HEK293 (cell line): ENCODE results near the gene OTOP3.

Experiments used
- CTCF ChIA-PET: fragments of 350-600 bp; formaldehyde crosslinking; extraction: SDS; loops from one replicate; lab custom pipeline; 2021; ENCODE audit warnings: antibody characterized with exemption; lab: Yijun Ruan, JAX
- POLR2A ChIA-PET: fragments of 300-600 bp; formaldehyde crosslinking; extraction: SDS; loops from one replicate; lab custom pipeline; 2020; ENCODE audit warnings: antibody characterized with exemption, inconsistent platforms; lab: Yijun Ruan, JAX
- H3K27ac ChIP-seq: fragments of 200-500 bp; sonication (Bioruptor generic); 2 replicates; pipeline ENCODE4 v1.5.1; 2014; ENCODE audit warnings: low read depth, low read length, control low read depth, inconsistent platforms; ENCODE audit errors: extremely low read depth
- H3K36me3 ChIP-seq, 2 experiments: fragments of 200-500 bp in 1 of 2; sonication (Bioruptor generic) in 1 of 2; 1 replicate in 1 of 2; 2 replicates in 1 of 2; pipeline ENCODE4 v1.5.1; 2014 to 2017; ENCODE audit warnings: inconsistent platforms in 2 of 2, low read length in 2 of 2; ENCODE audit not compliant: control insufficient read depth in 2 of 2, insufficient read depth in 1 of 2
- H3K4me1 ChIP-seq: fragments of 200-500 bp; sonication (Bioruptor generic); 2 replicates; pipeline ENCODE4 v1.5.1; 2014; ENCODE audit warnings: mild to moderate bottlenecking, low read length, inconsistent platforms; ENCODE audit not compliant: control insufficient read depth, insufficient read depth
- H3K4me3 ChIP-seq: 2 replicates; pipeline ENCODE4 v1.5.1; 2011; ENCODE audit warnings: low read depth, mild to moderate bottlenecking, control low read depth, low read length, moderate library complexity
- H3K9me3 ChIP-seq: fragments of 200-500 bp; sonication (Bioruptor generic); 2 replicates; pipeline ENCODE4 v1.5.1; 2014; ENCODE audit warnings: low read depth, low read length, inconsistent platforms; ENCODE audit not compliant: control insufficient read depth, insufficient read depth
- EGR2 ChIP-seq: fragments of 450-650 bp; formaldehyde crosslinking; IDR thresholded peaks from 2 replicates; pipeline ENCODE4 v1.5.1; 2016; ENCODE audit warnings: low read depth, missing biosample characterization, missing genetic modification characterization
- FEZF1 ChIP-seq: fragments of 450-650 bp; formaldehyde crosslinking; IDR thresholded peaks from 2 replicates; pipeline ENCODE4 v1.5.1; 2016; ENCODE audit warnings: missing biosample characterization, missing genetic modification characterization
- GLIS1 ChIP-seq: fragments of 450-650 bp; formaldehyde crosslinking; IDR thresholded peaks from 2 replicates; pipeline ENCODE4 v1.5.1; 2016; ENCODE audit warnings: missing biosample characterization, missing genetic modification characterization
- KLF9 ChIP-seq: fragments of 450-650 bp; formaldehyde crosslinking; IDR thresholded peaks from 2 replicates; pipeline ENCODE4 v1.5.1; 2016; ENCODE audit warnings: missing biosample characterization, missing genetic modification characterization, low read depth
- OSR2 ChIP-seq: fragments of 450-650 bp; formaldehyde crosslinking; IDR thresholded peaks from 2 replicates; pipeline ENCODE4 v1.5.1; 2016; ENCODE audit warnings: missing biosample characterization, missing genetic modification characterization
- ZFHX2 ChIP-seq: fragments of 450-650 bp; formaldehyde crosslinking; conservative IDR thresholded peaks from 2 replicates; pipeline ENCODE4 v1.5.1; 2016; ENCODE audit warnings: missing biosample characterization, missing genetic modification characterization
- ZFP3 ChIP-seq: fragments of 450-650 bp; formaldehyde crosslinking; IDR thresholded peaks from 2 replicates; pipeline ENCODE4 v1.5.1; 2016; ENCODE audit warnings: low read depth, missing biosample characterization, missing genetic modification characterization
- ZIC2 ChIP-seq: fragments of 450-650 bp; formaldehyde crosslinking; IDR thresholded peaks from 2 replicates; pipeline ENCODE4 v1.5.1; 2016; ENCODE audit warnings: missing biosample characterization, missing genetic modification characterization
- ZNF169 ChIP-seq: fragments of 450-650 bp; formaldehyde crosslinking; IDR thresholded peaks from 2 replicates; pipeline ENCODE4 v1.5.1; 2016; ENCODE audit warnings: missing biosample characterization, missing genetic modification characterization
- ZNF292 ChIP-seq: fragments of 450-650 bp; formaldehyde crosslinking; IDR thresholded peaks from 2 replicates; pipeline ENCODE4 v1.5.1; 2016; ENCODE audit warnings: low read depth, missing biosample characterization, missing genetic modification characterization, borderline replicate concordance
- ZNF341 ChIP-seq: fragments of 450-650 bp; formaldehyde crosslinking; IDR thresholded peaks from 2 replicates; pipeline ENCODE4; 2016; ENCODE audit warnings: low read depth, missing biosample characterization, missing genetic modification characterization
- ZNF354C ChIP-seq: fragments of 450-650 bp; formaldehyde crosslinking; IDR thresholded peaks from 2 replicates; pipeline ENCODE4 v1.5.1; 2016; ENCODE audit warnings: missing biosample characterization, missing genetic modification characterization, low read depth, borderline replicate concordance
- ZNF48 ChIP-seq: fragments of 450-650 bp; formaldehyde crosslinking; IDR thresholded peaks from 2 replicates; pipeline ENCODE4 v1.5.1; 2016; ENCODE audit warnings: missing biosample characterization, missing genetic modification characterization
- ZNF600 ChIP-seq: fragments of 450-650 bp; formaldehyde crosslinking; IDR thresholded peaks from 2 replicates; pipeline ENCODE4 v1.5.1; 2016; ENCODE audit warnings: missing biosample characterization, missing genetic modification characterization
- ZNF621 ChIP-seq: fragments of 450-650 bp; formaldehyde crosslinking; IDR thresholded peaks from 2 replicates; pipeline ENCODE4 v1.5.1; 2017; ENCODE audit warnings: missing biosample characterization, missing genetic modification characterization
- ZNF660 ChIP-seq: fragments of 450-650 bp; IDR thresholded peaks from 2 replicates; pipeline ENCODE4 v1.5.1; 2018; ENCODE audit warnings: missing biosample characterization, mild to moderate bottlenecking, missing genetic modification characterization
- ZNF785 ChIP-seq: fragments of 450-650 bp; formaldehyde crosslinking; IDR thresholded peaks from 2 replicates; pipeline ENCODE4 v1.5.1; 2016; ENCODE audit warnings: missing biosample characterization, missing genetic modification characterization
- TF ChIP-seq, protein P1 (sequence below): fragments of 450-650 bp; formaldehyde crosslinking; IDR thresholded peaks from 2 replicates; pipeline ENCODE4; 2016; ENCODE audit warnings: missing biosample characterization, missing genetic modification characterization
- TF ChIP-seq, protein P2 (sequence below): fragments of 450-650 bp; formaldehyde crosslinking; IDR thresholded peaks from 2 replicates; pipeline ENCODE4 v1.5.1; 2016; ENCODE audit warnings: missing biosample characterization, missing genetic modification characterization, borderline replicate concordance
- TF ChIP-seq, protein P3 (sequence below): fragments of 450-650 bp; formaldehyde crosslinking; IDR thresholded peaks from 2 replicates; pipeline ENCODE4 v1.5.1; 2016; ENCODE audit warnings: missing biosample characterization, missing genetic modification characterization
- TF ChIP-seq, protein P4 (sequence below): fragments of 450-650 bp; formaldehyde crosslinking; IDR thresholded peaks from 2 replicates; pipeline ENCODE4 v1.5.1; 2016; ENCODE audit warnings: missing biosample characterization, missing genetic modification characterization

The OTOP3 gene

DNA sequence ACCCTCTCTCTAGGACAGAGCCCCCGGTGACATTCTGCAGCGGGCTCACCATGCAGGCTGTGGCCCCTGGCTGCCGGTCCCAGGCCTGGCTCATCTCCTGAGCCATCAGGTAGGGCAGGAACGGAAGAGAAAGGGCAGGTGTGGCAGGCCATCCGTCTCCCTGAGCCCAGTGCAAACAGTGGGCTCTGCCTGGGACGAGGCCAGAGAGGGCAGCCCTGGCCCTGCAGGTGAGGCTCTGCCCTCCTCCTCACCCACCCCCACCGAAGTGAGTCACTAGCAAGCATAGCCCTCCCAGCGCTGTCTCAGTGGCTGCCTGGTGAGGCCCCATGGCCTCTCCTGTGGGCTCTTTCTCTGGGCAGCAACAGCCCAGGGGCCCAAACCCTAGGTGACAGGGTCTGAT is 14.5 kb downstream of the OTOP3 start:
- CTCF ChIA-PET, result interaction anchor here (0.6 to 10.3 kb wide), 4 partner anchors 9 to 74 kb away, joined by 3 to 100 read pairs (median 5); no protein-coding TSS in a partner anchor

DNA sequence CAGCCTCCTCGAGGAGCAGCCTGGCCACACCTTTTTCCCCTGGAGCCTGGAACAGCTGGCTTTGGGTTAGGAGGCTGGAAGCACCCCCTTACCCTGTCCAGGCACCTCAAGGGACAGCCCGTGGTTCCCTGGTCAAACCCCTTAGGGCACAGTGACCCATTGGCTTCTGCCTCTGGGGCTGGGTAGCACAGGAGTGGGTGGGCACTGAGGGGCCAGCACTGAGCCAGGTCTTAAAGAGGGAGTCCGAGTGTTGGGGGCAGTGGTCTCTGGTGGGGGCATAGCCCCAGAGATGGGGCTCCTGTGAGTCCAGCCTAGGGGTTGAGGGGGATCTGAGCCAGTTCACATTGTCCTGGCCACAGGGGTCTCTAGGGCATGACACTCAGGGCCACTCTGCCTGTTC is 15.4 kb downstream of the OTOP3 start:
- H3K4me1 ChIP-seq, result no peaks in the 10 kb centered on the region
- TF ChIP-seq ZNF785 (tag by site-specific recombination) (no peak), ZFP3 (no peak), ZNF621 (tag by site-specific recombination) (no peak), ZNF48 (tag by site-specific recombination) (no peak), FEZF1 (no peak), KLF9 (tag by site-specific recombination) (no peak), ZNF354C (tag by site-specific recombination) (no peak), ZNF660 (tag by site-specific recombination) (no peak)
- TF ChIP-seq, protein P1, sequence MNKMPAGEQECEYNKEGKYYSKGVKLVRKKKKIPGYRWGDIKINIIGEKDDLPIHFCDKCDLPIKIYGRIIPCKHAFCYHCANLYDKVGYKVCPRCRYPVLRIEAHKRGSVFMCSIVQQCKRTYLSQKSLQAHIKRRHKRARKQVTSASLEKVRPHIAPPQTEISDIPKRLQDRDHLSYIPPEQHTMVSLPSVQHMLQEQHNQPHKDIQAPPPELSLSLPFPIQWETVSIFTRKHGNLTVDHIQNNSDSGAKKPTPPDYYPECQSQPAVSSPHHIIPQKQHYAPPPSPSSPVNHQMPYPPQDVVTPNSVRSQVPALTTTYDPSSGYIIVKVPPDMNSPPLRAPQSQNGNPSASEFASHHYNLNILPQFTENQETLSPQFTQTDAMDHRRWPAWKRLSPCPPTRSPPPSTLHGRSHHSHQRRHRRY, result no peak
- TF ChIP-seq, protein P2, sequence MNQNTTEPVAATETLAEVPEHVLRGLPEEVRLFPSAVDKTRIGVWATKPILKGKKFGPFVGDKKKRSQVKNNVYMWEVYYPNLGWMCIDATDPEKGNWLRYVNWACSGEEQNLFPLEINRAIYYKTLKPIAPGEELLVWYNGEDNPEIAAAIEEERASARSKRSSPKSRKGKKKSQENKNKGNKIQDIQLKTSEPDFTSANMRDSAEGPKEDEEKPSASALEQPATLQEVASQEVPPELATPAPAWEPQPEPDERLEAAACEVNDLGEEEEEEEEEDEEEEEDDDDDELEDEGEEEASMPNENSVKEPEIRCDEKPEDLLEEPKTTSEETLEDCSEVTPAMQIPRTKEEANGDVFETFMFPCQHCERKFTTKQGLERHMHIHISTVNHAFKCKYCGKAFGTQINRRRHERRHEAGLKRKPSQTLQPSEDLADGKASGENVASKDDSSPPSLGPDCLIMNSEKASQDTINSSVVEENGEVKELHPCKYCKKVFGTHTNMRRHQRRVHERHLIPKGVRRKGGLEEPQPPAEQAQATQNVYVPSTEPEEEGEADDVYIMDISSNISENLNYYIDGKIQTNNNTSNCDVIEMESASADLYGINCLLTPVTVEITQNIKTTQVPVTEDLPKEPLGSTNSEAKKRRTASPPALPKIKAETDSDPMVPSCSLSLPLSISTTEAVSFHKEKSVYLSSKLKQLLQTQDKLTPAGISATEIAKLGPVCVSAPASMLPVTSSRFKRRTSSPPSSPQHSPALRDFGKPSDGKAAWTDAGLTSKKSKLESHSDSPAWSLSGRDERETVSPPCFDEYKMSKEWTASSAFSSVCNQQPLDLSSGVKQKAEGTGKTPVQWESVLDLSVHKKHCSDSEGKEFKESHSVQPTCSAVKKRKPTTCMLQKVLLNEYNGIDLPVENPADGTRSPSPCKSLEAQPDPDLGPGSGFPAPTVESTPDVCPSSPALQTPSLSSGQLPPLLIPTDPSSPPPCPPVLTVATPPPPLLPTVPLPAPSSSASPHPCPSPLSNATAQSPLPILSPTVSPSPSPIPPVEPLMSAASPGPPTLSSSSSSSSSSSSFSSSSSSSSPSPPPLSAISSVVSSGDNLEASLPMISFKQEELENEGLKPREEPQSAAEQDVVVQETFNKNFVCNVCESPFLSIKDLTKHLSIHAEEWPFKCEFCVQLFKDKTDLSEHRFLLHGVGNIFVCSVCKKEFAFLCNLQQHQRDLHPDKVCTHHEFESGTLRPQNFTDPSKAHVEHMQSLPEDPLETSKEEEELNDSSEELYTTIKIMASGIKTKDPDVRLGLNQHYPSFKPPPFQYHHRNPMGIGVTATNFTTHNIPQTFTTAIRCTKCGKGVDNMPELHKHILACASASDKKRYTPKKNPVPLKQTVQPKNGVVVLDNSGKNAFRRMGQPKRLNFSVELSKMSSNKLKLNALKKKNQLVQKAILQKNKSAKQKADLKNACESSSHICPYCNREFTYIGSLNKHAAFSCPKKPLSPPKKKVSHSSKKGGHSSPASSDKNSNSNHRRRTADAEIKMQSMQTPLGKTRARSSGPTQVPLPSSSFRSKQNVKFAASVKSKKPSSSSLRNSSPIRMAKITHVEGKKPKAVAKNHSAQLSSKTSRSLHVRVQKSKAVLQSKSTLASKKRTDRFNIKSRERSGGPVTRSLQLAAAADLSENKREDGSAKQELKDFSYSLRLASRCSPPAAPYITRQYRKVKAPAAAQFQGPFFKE (tag by site-specific recombination), result no peak
- H3K36me3 ChIP-seq, result peaks cover 0 to 7% of the 10 kb centered on the region in 2 experiments; a peak in 1 of 3 replicates
- ChIA-PET POLR2A (interaction anchor here (0.9 kb wide), 1 partner anchor 78 kb away, joined by 3 read pairs; the partner anchor contains the start of gene FDXR), CTCF (interaction anchor here (0.9 to 10.3 kb wide), 2 partner anchors 8 to 89 kb away, joined by 4 to 100 read pairs; no protein-coding TSS in a partner anchor)
- no peak overlapping the region for H3K27ac ChIP-seq
- H3K4me3 ChIP-seq, result no peak overlapping the region
- no peaks in the 10 kb centered on the region for H3K9me3 ChIP-seq

More for the DNA sequence above, 14.5 kb downstream of the OTOP3 start:
- no peaks in the 10 kb centered on the region for H3K4me1 ChIP-seq
- H3K36me3 ChIP-seq, result no peaks in the 10 kb centered on the region
- POLR2A ChIA-PET, result no interaction called here
- H3K4me3 ChIP-seq, result no peak overlapping the region
- no peak overlapping the region for H3K27ac ChIP-seq
- TF ChIP-seq, protein P3, sequence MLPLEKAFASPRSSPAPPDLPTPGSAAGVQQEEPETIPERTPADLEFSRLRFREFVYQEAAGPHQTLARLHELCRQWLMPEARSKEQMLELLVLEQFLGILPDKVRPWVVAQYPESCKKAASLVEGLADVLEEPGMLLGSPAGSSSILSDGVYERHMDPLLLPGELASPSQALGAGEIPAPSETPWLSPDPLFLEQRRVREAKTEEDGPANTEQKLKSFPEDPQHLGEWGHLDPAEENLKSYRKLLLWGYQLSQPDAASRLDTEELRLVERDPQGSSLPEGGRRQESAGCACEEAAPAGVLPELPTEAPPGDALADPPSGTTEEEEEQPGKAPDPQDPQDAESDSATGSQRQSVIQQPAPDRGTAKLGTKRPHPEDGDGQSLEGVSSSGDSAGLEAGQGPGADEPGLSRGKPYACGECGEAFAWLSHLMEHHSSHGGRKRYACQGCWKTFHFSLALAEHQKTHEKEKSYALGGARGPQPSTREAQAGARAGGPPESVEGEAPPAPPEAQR, result no peak
- TF ChIP-seq GLIS1 (tag by site-specific recombination) (peak; percentile 48), ZNF600 (tag by site-specific recombination) (0 out of 2 replicates have a peak, but pooled peaks have one; percentile 43), ZNF169 (tag by site-specific recombination) (no peak), ZNF341 (tag by site-specific recombination) (peak; percentile 54), OSR2 (tag by site-specific recombination) (no peak), EGR2 (tag by site-specific recombination) (peak; percentile 63; the same call in 1 of the 2 replicates), ZFHX2 (peak; percentile 84), ZNF292 (tag by site-specific recombination) (no peak), ZIC2 (tag by site-specific recombination) (peak; percentile 67)
- TF ChIP-seq, protein P4, sequence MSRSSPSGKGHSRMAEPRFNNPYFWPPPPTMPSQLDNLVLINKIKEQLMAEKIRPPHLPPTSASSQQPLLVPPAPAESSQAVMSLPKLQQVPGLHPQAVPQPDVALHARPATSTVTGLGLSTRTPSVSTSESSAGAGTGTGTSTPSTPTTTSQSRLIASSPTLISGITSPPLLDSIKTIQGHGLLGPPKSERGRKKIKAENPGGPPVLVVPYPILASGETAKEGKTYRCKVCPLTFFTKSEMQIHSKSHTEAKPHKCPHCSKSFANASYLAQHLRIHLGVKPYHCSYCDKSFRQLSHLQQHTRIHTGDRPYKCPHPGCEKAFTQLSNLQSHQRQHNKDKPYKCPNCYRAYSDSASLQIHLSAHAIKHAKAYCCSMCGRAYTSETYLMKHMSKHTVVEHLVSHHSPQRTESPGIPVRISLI (tag by site-specific recombination), result no peak
- H3K9me3 ChIP-seq, result no peaks in the 10 kb centered on the region
